HG02943 (cell line): ENCODE measurements around the gene HSP90AA1.

Source experiments
- ATAC-seq: cut with Tn5 transposase; IDR thresholded peaks from one replicate; pipeline ENCODE4 v1.9.1; 2021; ENCODE audit warnings: mild to moderate bottlenecking, low read depth, moderate library complexity; ENCODE audit not compliant: unreplicated experiment

Gene HSP90AA1

GRCh38 chr14:102044566-102044965 lies 42.3 kb downstream of the HSP90AA1 start:
- no peak for ATAC-seq

- no peak for ATAC-seq
Measured at GRCh38 chr14:102043251-102044025, 43.4 kb downstream of the HSP90AA1 start.

- no peak for ATAC-seq
Measured at GRCh38 chr14:102042699-102043098, 44.1 kb downstream of the HSP90AA1 start.

GRCh38 chr14:102040153-102040552 lies 46.7 kb downstream of the HSP90AA1 start:
- no peak for ATAC-seq

- no peak for ATAC-seq
Measured at GRCh38 chr14:102039157-102039556, 47.7 kb downstream of the HSP90AA1 start.

GRCh38 chr14:102037686-102038085 lies 49.2 kb downstream of the HSP90AA1 start:
- ATAC-seq = no peak

- no peak for ATAC-seq
Measured at GRCh38 chr14:102035914-102036313, 50.9 kb downstream of the HSP90AA1 start.

GRCh38 chr14:102034301-102034700 lies 52.5 kb downstream of the HSP90AA1 start:
- no peak for ATAC-seq

GRCh38 chr14:102033241-102033640 lies 53.6 kb downstream of the HSP90AA1 start:
- ATAC-seq = no peak
